ENCODE results near the gene KIF25.

KIF25 gene

DNA sequence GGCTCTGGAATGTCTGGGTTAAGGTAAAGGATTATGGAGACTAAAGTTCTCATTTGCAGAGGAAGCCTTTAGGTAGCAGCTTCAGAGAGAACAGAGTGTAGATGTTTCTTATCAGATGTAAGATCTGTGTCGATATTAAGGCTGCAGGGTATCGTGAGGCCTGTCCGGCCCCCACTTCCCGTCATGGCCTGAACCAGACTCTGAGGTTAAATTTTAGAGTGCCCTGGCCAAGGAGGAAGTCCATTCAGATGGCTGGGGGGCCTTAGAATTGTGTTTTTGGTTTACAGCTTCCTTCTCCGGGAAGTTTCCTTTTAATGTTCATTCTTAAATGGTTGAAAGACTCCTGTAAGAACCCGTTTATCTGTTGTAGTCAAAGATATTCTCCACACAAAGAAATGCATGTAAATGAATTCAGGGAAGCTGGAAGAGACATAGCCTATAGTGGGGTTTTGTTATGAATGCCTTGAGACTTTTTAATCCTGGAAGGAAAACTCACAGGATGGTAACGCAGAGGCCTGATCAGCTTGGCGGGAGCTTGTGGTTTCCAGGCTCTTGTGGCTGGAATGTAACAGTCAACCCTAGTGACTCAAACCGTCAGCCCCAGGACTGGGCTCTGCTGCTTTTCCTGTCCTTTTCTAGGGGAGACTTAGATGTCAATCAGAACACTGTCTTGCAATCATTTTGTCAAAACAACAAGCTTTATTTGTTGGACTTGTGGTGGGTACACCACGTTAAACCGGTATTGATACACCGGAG is 34.7 kb downstream of the KIF25 start:
- intact Hi-C loops (cut with DNase I), result no loop called here
- peak in 2 of 10 donors; percentile 9 to 49 for DNase-seq

DNA sequence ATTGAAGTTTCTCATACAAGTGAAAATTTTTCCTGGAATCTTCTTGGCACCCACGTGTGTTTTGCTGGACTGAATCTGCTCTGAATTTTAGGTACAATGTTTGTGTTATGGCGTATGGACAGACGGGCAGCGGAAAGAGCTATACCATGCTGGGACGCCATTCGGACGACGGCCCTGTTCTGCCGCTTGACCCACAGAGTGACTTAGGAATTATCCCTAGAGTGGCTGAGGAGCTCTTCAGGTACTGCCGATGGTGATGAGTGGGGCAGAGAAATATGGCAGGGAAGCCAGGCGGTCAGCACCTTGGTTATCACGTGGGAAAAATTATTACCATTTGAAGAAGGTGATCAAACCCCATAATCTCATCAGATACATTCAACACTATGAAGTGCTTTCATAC is 36.3 kb downstream of the KIF25 start:
- peak in 2 of 10 donors; percentile 46 to 68 for DNase-seq
- intact Hi-C loops (cut with DNase I), result no loop called here

DNA sequence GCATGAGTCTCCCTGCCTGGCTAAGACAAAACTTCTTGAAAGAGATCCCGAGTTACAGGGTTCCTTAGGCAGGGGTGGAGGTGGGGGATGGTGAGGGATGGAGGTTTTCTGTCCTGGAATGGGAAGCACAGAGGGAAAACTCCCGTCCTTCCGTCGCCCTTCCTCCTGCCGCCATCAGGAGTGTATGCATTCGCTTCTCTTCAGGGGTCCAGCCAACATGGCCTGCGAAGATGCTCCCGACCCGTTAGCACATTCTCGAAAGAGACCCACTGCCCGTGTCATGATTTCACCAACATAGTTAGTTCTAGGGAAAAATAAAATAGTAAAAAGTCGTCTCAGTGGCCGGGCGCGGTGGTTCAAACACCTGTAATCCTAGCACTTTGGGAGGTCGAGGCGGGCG is 37.1 kb downstream of the KIF25 start:
- DNase-seq, result peak in 2 of 10 donors; percentile 27 to 47
- intact Hi-C loops (cut with DNase I), result no loop called here

DNA sequence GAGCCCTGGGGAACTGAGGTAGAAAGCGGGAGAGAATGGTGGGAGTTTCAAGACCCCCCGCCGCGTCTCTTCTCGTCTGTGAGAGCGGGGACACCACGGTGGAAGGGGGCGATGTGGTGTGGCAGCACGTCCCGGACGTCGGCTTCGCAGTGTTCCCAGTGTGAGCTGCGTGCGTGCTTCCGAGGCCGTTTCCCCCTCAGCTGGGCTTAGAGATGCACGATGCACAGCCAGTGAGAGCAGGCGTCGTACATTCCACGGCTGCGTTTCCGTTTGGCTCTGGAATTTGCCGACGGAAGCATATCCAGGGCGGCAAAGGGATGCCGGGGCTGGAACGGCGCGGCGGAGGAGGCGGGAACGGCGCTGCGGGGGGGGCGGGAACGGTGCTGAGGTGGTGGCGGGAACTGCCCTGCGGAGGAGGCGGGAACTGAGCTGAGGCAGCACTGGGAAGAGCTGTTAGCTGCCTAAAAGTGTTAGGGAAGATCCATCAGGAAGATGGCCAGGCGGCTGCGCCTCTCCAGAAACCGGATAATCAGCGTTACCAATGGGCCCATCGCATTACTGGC is 37.7 kb downstream of the KIF25 start:
- peak in 8 of 10 donors; percentile 39 to 95 (median 63) for DNase-seq
- intact Hi-C loops (cut with DNase I), result no loop called here

DNA sequence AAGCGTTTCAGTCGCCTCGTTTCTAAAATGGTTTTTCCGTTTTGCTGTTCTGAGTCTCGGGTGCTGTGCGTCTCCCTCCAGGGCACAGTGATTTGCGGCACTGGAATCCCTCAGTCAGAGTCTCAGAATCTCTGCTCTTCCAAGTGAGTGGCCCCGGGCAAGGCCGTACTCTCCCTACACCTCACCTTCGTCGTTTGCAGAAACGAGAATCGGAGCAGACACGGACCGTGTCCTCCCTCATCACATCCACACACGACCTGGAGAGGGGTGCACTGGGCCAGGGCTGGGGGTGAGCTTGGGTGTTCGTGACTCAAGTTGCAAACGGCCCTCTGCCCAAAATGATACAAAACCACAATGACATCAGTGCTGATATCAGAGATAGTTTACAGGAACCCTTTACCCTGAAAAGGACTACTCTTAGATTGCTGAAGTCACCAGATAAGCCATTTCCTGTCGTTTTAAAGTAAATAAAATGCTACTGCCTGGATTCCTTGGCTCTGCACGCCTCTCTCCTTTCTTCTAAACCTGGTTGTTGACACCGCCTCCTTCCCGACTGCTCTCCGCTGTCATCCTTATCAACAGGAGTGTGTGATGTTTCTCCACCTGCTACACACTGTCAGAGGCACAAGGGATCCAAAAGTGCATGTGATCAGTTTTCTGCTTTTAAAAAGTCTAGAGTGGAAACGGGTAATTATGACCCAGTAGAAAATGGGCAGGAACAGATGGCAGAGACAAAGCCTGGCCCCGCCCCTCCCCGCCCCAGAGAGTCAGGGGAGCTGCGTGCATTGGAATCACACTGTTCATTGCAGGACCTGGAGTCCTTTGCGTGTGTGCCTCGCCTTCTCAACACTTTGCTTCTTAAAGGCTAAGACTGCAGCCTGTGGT is 38.4 kb downstream of the KIF25 start:
- intact Hi-C loops (cut with DNase I), result no loop called here
- DNase-seq, result peak in 2 of 10 donors; percentile 82 to 85

DNA sequence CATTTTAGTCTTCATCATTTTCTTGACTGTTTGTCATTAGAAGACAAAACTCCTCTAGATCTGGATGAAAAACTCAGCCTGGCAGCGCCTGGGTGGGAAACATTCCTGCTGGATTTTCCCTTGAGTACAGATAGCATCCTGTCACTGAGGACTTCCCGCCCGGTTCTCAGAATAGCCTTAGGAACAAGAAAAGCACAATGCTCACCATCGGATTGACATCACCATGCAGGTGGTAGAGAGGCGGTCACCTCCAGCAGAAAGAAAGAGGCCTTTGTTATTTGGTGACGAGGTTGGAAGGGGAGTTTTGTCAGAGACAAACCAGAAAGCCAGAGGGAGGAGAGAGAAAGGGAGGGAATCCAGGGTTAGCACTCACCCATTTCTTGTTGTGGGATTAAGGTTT is 39.8 kb downstream of the KIF25 start:
- intact Hi-C loops (cut with DNase I), result no loop called here
- peak in 1 of 10 donors; percentile 66 for DNase-seq

DNA sequence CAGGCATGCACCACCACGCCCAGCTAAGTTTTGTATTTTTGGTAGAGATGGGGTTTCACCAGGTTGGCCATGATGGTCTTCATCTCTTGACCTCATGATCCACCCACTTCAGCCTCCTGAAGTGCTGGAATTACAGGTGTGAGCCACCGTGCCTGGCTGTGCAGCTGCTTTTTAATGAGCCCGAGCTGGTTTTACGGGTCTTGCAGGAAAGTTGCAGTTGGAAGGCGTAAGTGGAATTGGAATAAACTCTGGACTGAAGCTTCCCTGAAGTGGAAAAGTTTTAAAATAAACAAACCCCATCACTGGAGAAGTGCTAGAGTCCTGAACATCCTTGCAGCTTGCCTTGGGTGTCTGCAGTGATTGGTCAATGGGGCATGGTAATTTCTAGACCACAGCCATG is 40.4 kb downstream of the KIF25 start:
- intact Hi-C loops (cut with DNase I), result no loop called here
- DNase-seq, result peak in 2 of 10 donors; percentile 23 to 58

DNA sequence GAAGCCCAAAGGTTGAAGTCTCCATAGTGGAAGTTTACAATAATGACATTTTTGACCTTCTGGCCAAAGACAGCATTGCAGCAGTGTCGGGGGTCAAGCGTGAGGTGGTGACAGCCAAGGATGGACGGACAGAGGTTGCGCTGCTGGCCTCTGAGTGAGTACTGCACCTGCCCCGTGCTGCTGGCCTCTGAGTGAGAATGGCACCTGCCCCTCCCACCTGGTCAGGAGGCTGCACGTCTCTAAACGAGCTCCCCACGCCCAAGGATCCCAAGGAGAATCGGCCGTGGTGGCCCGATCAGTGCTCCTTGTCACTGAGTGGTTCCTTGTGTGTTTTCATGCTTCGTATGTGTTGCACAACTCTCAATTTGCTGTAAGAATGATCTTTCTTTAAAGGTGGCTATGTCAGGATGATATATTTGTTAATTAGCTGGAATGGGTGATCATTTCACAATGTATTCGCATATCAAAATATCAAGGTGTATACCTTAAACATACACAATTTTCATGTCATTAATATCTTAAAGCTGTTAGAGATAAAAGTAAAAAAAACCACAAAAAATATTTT is 41.2 kb downstream of the KIF25 start:
- peak in 2 of 10 donors; percentile 33 to 61 for DNase-seq
- intact Hi-C loops (cut with DNase I), result no loop called here

DNA sequence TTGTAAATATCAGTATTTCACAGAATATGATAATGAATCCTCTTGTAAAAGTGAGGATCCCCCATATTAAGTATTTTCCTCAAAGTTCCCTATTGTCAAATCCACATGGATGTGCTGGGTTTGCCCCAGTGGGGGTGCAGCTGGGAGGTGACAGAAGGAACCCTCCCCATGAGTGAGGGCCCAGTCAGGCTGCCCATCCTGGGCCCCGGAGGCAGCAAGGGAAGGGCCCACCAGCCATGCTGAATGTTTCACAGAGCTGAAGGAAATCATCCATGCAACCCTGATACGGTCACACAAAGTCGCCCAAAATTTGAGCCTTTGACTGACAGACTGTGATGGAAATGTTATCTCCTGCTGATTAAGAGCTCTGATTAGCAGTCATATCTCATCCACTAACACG is 41.8 kb downstream of the KIF25 start:
- DNase-seq, result peak in 2 of 10 donors; percentile 10 to 61
- intact Hi-C loops (cut with DNase I), result no loop called here

DNA sequence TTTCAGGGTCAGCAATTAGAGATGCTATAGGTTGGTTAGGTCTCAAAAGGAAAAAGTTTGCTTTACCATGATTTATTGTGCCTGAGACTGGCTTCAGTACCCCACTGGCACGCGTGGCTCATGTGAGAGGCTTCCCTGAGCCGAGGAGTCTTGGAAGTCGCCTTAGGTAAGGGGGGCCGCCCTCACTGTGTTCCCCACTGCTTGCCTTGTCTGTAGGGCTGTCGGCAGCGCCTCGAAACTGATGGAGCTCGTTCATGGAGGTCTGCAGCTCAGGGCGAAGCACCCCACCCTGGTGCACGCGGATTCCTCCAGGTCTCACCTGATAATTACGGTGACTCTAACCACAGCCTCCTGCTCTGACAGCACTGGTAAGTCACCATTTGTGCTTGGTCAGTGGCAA is 42.4 kb downstream of the KIF25 start:
- intact Hi-C loops (cut with DNase I), result no loop called here
- DNase-seq, result peak in 2 of 10 donors; percentile 32 to 59

DNA sequence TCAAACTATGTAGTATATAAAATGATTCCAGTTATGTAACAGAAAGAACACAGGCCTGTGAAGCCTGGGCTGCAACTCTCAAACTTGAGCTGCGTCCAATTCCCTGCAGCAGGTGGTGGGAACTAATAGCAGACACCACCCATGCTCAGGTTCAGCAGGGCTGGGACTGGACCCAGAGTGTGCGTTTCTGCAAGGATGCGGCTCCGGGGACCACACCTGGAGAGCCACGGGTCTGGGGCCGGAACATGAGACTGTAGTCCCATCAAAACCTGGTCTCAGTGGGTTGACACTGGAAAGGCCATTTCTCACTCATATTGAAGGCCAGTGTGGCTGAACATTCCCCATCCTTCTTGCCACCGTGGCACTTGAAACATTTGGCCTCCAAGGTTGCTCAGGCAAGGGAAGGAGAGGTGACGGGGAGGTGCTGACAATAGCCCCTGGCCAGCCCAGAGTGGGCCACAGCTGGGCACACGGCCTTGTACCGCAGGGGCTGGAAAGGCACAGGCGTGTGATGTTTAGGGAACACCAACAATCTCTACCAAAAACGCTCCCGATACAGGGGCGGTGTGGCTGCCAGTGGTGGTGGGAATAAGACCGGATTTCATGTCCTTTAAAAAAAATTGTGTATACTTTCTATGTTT is 43.5 kb downstream of the KIF25 start:
- peak in 3 of 10 donors; percentile 33 to 66 (median 58) for DNase-seq
- intact Hi-C loops (cut with DNase I), result no loop called here

DNA sequence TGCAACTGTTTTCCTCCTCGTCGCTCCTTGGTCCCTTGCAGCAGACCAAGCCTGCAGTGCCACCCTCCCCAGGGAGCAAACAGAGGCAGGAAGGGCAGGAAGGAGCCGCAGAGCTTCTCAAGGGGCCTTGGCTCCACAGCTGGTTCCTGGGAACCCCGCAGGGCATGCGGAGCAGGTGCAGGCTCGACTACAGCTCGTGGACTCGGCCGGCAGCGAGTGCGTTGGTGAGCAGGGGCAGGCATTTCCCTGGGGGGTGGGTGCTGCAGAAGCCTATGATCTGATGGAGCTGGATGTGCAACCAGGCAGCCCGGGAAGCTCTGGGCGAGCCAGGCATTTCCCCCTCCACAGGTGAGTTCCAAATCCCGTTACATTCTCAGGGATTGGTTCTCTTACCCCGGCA is 44.5 kb downstream of the KIF25 start:
- intact Hi-C loops (cut with DNase I), result no loop called here
- DNase-seq, result peak in 3 of 10 donors; percentile 44 to 49 (median 47)

DNA sequence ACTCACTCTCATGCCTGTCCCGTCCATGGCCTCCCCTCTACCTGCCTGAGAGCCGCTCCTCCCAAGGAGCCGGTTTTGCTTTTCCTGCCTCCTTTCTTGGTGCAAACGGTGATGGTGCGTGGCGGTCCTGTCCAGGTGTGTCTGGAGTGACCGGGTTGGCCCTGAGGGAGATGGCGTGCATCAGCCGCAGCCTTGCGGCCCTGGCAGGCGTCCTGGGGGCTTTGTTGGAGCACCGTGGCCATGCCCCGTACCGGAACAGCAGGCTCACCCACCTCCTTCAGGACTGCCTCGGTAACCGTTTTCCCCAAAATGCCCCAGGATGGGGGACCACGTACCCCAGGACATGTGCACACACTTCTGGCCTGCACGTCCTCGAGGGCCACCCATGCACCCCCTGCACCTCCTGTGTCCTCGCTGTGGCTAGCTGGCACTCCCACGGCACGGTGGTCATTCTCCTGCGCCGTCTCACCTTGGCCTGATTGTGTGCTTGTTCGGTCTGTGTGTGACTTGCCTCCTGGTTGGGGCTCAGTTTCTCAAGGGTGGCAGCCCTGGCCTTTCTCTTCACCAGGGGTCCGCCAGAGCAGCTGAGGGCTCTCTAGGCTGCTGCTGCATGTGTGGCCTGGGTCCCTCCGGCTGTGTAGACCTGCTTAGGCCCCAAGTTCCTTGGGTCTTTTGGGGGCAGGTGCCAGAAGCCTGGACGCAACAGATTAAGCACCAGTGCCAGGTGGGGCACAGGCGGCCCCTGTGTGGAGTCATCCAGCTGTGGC is 45.1 kb downstream of the KIF25 start:
- intact Hi-C loops (cut with DNase I), result no loop called here
- peak in 3 of 10 donors; percentile 50 to 64 (median 59) for DNase-seq

DNA sequence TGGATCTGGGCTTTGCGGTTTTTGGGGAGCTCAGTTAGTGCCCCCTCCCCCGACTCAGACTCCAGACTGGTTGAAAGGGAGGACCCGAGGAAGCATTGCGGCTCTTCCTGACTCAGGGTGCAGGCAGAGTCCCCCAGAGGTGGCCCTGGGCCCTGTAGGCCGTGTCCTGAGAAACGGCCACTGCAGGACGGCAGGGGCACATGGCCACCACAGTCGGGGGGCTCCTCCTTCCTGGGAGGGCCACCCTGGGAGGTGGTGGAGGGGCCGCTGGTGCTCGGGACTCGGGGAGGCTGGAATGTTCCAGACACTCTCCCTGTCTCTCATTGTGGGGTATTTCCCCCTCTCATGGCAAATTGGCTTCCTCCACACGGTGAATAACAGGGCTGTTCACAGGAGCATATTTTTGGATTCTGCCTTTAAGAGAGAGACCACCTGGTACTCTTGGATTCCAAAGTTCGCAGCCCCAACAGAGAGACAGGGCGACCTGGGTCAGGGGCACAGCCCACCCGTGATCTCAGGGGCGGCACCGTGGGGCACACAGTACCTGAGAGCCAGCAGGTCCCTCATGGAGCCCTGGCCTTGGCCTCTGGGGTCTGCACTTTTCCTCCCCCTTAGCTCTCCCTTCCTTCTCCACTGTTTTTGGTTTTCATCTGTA is 45.8 kb downstream of the KIF25 start:
- DNase-seq, result peak in 3 of 10 donors; percentile 31 to 72 (median 65)
- intact Hi-C loops (cut with DNase I), result no loop called here

DNA sequence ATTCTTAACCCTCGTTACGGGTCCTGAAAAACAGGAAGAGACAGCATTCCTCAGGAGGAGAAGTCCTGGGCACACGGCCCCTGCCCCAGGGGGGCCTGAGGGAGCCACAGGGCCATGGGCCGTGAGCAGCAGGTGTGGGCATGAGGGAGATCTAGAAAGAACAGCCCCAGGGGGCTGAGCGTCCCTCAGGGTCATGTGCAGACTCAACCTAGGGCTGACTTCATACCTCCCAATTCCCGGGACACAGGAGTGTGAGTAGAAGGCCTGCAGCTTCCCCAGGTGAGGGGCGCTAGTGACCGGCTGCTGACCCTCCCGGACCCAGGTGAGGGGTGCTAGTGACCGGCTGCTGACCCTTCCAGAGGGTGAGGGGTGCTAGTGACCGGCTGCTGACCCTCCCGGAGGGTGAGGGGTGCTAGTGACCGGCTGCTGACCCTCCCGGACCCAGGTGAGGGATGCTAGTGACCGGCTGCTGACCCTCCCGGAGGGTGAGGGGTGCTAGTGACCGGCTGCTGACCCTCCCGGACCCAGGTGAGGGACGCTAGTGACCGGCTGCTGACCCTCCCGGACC is 46.5 kb downstream of the KIF25 start:
- peak in 3 of 10 donors; percentile 51 to 64 (median 59) for DNase-seq
- intact Hi-C loops (cut with DNase I), result no loop called here

DNA sequence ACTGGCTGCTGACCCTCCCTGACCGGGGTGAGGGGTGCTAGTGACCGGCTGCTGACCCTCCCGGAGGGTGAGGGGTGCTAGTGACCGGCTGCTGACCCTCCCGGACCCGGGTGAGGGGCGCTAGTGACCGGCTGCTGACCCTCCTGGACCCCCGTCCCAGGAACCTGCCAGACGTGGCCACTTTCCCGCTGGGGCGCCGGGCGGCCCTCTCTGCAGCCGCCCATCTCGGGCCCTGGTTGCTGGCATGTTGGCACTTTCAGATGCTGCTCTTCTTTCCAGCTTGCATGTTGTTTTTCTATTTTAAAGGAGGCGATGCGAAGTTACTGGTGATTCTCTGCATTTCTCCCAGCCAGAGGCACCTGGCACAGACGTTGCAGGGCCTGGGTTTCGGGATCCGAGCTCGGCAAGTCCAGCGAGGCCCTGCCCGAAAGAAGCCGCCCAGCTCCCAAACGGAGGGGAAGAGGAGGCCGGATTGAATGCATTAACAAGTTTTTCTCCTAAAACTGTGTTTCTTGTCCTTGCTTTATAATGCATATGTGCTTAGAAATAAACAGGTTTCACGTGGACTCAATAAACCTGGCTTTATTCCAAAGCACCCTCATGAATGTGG is 47.2 kb downstream of the KIF25 start:
- intact Hi-C loops (cut with DNase I), result no loop called here
- peak in 3 of 10 donors; percentile 45 to 76 (median 74) for DNase-seq

DNA sequence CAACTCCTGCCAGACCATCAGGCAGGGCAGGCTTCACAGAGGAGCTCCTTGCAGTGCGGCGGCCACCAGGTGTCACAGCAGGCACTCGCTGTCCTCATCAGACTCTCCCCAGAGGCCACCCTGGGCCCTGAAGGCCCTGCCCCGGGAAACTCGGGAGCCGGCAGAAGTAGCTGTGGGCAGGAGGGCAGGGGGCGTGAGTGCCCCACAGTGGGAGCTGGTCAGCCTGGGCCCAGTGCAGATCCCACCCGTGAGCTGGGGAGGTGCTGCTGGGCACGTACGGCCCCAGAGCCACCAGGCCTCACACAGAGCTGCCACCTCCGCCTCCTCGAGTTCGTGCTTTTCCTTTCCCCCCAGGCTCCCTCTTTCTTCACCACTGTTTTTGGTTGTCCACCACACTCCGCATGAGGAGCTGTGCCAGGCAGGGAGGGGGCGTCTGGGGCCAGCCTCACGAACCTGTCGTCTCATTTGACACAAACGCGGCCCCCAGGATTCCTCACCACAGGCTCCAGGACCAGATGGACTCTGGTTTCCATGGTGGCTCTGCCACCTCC is 47.7 kb downstream of the KIF25 start:
- intact Hi-C loops (cut with DNase I), result no loop called here
- DNase-seq, result peak in 3 of 10 donors; percentile 50 to 83 (median 82)
